WERI-Rb-1 (cell line): ENCODE data around the gene CERCAM.

Source experiments
- DNase-seq: peaks from one replicate; pipeline ENCODE4 v3.0.0-alpha.2; 2020
- H3K27ac ChIP-seq: fragments of 250-450 bp; sonication (Bioruptor Pico); 2 replicates; pipeline ENCODE4 v1.5.1; 2020; ENCODE audit warnings: mild to moderate bottlenecking, moderate library complexity
- H3K27me3 ChIP-seq: fragments of 250-450 bp; sonication (Bioruptor Pico); 2 replicates; pipeline ENCODE4 v1.5.1; 2021; ENCODE audit warnings: mild to moderate bottlenecking, low read depth, moderate library complexity; ENCODE audit not compliant: insufficient read depth, severe bottlenecking
- H3K36me3 ChIP-seq: fragments of 250-450 bp; sonication (Bioruptor Pico); 2 replicates; pipeline ENCODE4 v1.5.1; 2020; ENCODE audit warnings: mild to moderate bottlenecking, moderate library complexity
- H3K4me3 ChIP-seq: 2 replicates; pipeline ENCODE4 v1.5.1; 2011; ENCODE audit warnings: low read depth, mild to moderate bottlenecking, control low read depth, low read length
- H3K9me3 ChIP-seq: fragments of 250-450 bp; sonication (Bioruptor Pico); 2 replicates; pipeline ENCODE4 v1.5.1; 2021; ENCODE audit warnings: mild to moderate bottlenecking, moderate library complexity; ENCODE audit not compliant: severe bottlenecking
- CTCF ChIP-seq: IDR thresholded peaks from 2 replicates; pipeline ENCODE4 v1.5.1; 2011; ENCODE audit warnings: low read depth, mild to moderate bottlenecking, control low read depth, inconsistent platforms, low read length

CERCAM gene

GRCh38 chr9:128405780-128406171 is 14.9 kb upstream of the CERCAM start:
- H3K27me3 ChIP-seq: no peaks in the 10 kb centered on the region
- peak overlapping the region; percentile 46 for H3K27ac ChIP-seq
- TF ChIP-seq CTCF: no peak
- no peak overlapping the region for H3K4me3 ChIP-seq
- DNase-seq: no peak
- H3K36me3 ChIP-seq: no peaks in the 10 kb centered on the region
- H3K9me3 ChIP-seq: no peaks in the 10 kb centered on the region

GRCh38 chr9:128406848-128407391 is 13.7 kb upstream of the CERCAM start:
- DNase-seq: no peak
- Histone ChIP-seq H3K27me3 (no peaks in the 10 kb centered on the region), H3K4me3 (no peak overlapping the region), H3K27ac (no peak overlapping the region), H3K36me3 (no peaks in the 10 kb centered on the region), H3K9me3 (no peaks in the 10 kb centered on the region)
- no peak for TF ChIP-seq CTCF

GRCh38 chr9:128408963-128409431 is 11.7 kb upstream of the CERCAM start:
- no peaks in the 10 kb centered on the region for H3K9me3 ChIP-seq
- no peak for DNase-seq
- no peak for TF ChIP-seq CTCF
- H3K27me3 ChIP-seq: no peaks in the 10 kb centered on the region
- H3K4me3 ChIP-seq: no peak overlapping the region
- no peaks in the 10 kb centered on the region for H3K36me3 ChIP-seq
- H3K27ac ChIP-seq: no peak overlapping the region

GRCh38 chr9:128409450-128409849 is 11.2 kb upstream of the CERCAM start:
- H3K36me3 ChIP-seq: no peaks in the 10 kb centered on the region
- TF ChIP-seq CTCF: no peak
- H3K27ac ChIP-seq: no peak overlapping the region; the same call in 1 of the 2 replicates
- no peak for DNase-seq
- no peak overlapping the region for H3K4me3 ChIP-seq
- H3K27me3 ChIP-seq: no peaks in the 10 kb centered on the region
- no peaks in the 10 kb centered on the region for H3K9me3 ChIP-seq

GRCh38 chr9:128409978-128410377 is 10.7 kb upstream of the CERCAM start:
- Histone ChIP-seq H3K4me3 (no peak overlapping the region), H3K9me3 (no peaks in the 10 kb centered on the region), H3K27ac (peak overlapping the region; percentile 15), H3K27me3 (no peaks in the 10 kb centered on the region), H3K36me3 (no peaks in the 10 kb centered on the region)
- peak; percentile 51 for TF ChIP-seq CTCF
- DNase-seq: peak; percentile 60
